Measurements from ENCODE around the gene TSHZ3.

- TF ChIP-seq CTCF (IDR thresholded peaks at IDR 0.05) (no peak), ZFX (IDR thresholded peaks at IDR 0.05; ENCODE audit: borderline replicate concordance) (no peak)
Observed at GRCh38 chr19:31274251-31275067, 74.8 kb downstream of the TSHZ3 start.

All from 22Rv1 (cell line).